Measurements from ENCODE around the gene THOP1.

THOP1 gene

DNA sequence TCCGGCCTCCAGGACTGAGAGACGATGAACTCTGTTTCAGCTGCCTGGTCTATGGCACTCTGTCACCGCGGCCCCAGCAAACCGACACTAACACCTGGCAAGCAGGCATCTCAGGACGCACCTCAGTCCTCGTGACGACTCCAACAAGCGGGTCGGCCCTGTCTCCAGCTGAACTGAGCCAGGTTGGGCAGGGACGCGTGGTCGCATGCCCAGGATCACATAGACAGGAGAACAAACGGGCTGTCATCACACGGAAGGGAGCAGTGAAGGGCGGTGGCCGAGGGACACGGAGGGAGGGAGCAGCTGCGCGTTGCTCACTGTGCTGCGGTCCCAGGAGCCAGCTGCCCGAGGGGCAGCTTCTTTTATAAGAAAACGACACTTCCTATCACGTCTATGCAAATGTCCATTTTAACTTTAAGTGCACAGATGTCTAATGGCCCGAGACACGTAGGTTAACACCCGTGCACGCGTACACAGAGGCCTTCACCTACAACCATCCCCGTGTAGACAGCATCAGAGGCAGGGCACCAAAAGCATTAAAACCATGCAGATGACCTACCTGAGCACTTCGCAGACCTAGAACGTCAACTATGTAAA is 11.1 kb upstream of the THOP1 start:
- H3K9me3 ChIP-seq (ENCODE audit: severe bottlenecking): no peaks in the 10 kb centered on the region
- H3K27me3 ChIP-seq (ENCODE audit: insufficient read depth, poor library complexity, severe bottlenecking): no peaks in the 10 kb centered on the region
- H3K4me1 ChIP-seq (ENCODE audit: insufficient read depth, poor library complexity, severe bottlenecking): no peaks in the 10 kb centered on the region
- peaks cover 21% of the 10 kb centered on the region for H3K36me3 ChIP-seq (ENCODE audit: low read depth)
- DNase-seq (ENCODE audit: low spot score): no peak
- TF ChIP-seq, protein P1, sequence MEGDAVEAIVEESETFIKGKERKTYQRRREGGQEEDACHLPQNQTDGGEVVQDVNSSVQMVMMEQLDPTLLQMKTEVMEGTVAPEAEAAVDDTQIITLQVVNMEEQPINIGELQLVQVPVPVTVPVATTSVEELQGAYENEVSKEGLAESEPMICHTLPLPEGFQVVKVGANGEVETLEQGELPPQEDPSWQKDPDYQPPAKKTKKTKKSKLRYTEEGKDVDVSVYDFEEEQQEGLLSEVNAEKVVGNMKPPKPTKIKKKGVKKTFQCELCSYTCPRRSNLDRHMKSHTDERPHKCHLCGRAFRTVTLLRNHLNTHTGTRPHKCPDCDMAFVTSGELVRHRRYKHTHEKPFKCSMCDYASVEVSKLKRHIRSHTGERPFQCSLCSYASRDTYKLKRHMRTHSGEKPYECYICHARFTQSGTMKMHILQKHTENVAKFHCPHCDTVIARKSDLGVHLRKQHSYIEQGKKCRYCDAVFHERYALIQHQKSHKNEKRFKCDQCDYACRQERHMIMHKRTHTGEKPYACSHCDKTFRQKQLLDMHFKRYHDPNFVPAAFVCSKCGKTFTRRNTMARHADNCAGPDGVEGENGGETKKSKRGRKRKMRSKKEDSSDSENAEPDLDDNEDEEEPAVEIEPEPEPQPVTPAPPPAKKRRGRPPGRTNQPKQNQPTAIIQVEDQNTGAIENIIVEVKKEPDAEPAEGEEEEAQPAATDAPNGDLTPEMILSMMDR (IDR thresholded peaks at IDR 0.05; ENCODE audit: poor library complexity, severe bottlenecking): no peak
- H3K4me3 ChIP-seq (ENCODE audit: severe bottlenecking): no peak overlapping the region
- H3K27ac ChIP-seq (ENCODE audit: poor library complexity, severe bottlenecking): no peak overlapping the region
- no peak for ATAC-seq (ENCODE audit: low read depth)

DNA sequence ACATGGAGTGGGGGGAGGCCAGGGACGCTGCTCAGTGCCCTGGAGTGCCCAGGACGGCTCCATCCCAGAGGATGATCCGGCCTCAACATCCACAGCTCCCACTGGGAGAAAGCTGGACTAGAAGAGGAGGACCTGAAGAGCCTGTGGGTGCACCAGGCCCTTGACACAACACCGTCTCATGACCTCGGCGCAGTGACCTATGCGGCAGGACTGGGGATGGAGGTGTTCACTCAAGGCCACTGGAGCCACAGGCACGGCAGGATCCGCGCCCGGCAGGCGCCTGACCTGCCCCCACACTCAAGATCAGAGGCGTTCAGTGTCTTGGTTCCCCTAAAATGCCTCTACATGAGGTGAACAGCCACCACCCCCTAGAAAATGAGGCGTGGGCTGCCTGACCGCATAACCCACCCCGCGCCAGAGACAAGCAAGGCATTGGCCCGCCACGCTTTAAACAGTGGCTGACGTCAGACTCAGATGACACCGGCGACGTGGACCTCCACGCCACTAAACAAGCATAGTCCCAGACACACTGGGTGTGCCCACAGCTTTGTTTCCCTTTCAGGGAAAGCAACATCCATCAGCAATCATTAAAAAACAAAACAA is 10.2 kb upstream of the THOP1 start:
- H3K4me3 ChIP-seq (ENCODE audit: severe bottlenecking): no peak overlapping the region
- ATAC-seq (ENCODE audit: low read depth): no peak
- DNase-seq (ENCODE audit: low spot score): no peak
- no peaks in the 10 kb centered on the region for H3K9me3 ChIP-seq (ENCODE audit: severe bottlenecking)
- peaks cover 20% of the 10 kb centered on the region for H3K36me3 ChIP-seq (ENCODE audit: low read depth)
- H3K4me1 ChIP-seq (ENCODE audit: insufficient read depth, poor library complexity, severe bottlenecking): no peaks in the 10 kb centered on the region
- H3K27ac ChIP-seq (ENCODE audit: poor library complexity, severe bottlenecking): no peak overlapping the region
- H3K27me3 ChIP-seq (ENCODE audit: insufficient read depth, poor library complexity, severe bottlenecking): no peaks in the 10 kb centered on the region
- TF ChIP-seq, protein P1 (IDR thresholded peaks at IDR 0.05; ENCODE audit: poor library complexity, severe bottlenecking): no peak

DNA sequence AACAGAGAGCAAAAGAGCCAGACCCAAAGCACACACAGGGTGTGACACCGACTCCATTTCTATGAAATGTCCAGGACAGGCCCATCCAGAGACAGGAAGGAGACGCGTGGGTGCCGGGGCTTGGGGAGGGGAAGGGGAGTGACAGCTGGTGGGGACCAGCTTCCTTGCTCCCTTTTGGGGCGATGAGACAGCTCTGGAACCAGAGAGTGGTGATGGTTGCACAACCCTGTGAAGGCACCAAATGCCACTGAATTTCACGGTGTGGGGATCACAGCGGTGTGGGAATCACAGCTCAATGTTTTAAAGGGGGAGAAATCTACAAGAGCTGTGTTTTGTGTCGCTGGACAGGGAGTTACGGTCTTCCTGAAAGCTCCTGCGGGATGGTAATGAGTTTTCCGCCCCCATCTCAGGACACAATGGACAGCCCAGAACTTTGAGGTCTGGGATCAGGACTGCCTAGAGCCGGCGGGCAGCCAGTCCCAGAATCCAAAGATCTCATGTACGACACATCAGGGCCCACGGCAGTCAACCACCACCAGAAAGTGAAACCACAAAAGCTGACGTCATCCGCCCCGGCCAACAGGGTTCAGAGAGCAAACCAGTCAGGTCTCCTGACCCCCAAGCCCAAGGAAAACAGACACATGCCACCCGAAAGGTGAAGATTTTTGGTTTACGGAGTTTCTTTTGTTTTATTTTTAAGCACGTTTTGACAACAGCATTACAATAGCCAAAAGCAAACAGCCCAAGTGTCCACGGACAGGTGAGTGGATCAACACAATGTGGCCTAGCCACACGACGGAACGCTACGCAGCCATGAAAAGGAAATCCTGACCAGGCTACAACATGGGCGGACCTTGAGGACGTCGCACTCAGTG is 9.5 kb upstream of the THOP1 start:
- H3K36me3 ChIP-seq (ENCODE audit: low read depth): peaks cover 16% of the 10 kb centered on the region
- H3K27ac ChIP-seq (ENCODE audit: poor library complexity, severe bottlenecking): no peak overlapping the region
- H3K9me3 ChIP-seq (ENCODE audit: severe bottlenecking): no peaks in the 10 kb centered on the region
- H3K4me3 ChIP-seq (ENCODE audit: severe bottlenecking): no peak overlapping the region
- no peaks in the 10 kb centered on the region for H3K4me1 ChIP-seq (ENCODE audit: insufficient read depth, poor library complexity, severe bottlenecking)
- DNase-seq (ENCODE audit: low spot score) (no peak), ATAC-seq (ENCODE audit: low read depth) (no peak)
- TF ChIP-seq, protein P1 (IDR thresholded peaks at IDR 0.05; ENCODE audit: poor library complexity, severe bottlenecking): no peak
- no peaks in the 10 kb centered on the region for H3K27me3 ChIP-seq (ENCODE audit: insufficient read depth, poor library complexity, severe bottlenecking)

DNA sequence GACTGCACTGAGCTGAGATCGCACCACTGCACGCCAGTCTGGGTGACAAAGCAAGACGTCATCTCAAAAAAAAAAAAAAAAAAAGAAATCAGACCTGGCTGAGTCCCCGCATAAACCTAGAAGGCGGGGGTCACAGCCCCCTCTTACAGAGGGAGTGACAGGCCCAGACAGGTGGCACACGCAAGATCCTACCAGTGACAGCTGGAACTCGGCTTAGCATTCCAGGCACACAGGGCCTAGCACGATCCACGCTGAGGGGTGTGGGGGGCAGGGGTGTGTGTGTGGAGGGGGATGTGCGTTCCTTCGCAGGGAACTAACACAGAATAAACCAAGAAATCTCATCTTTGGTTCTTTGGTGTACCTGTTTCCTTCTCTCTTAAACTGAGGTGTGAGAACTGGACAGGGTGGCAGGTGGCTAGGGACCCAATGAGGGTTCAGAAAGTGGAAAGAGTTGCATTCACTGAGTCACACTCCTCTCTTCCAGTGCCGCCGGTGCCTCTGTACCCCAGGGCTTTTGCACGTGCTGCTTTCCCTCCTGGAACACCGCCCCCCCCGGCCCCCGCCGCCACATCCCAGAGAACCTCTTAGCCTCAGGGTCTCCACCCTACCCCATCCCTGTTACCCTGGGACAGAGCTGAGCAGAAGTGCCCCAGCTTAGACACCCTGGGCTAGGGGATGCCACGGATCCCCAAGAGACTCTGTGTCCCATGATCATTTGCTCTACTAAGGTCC is 7.2 kb upstream of the THOP1 start:
- DNase-seq (ENCODE audit: low spot score): no peak
- no peak overlapping the region for H3K4me3 ChIP-seq (ENCODE audit: severe bottlenecking)
- H3K4me1 ChIP-seq (ENCODE audit: insufficient read depth, poor library complexity, severe bottlenecking): no peaks in the 10 kb centered on the region
- H3K27ac ChIP-seq (ENCODE audit: poor library complexity, severe bottlenecking): no peak overlapping the region
- no peaks in the 10 kb centered on the region for H3K27me3 ChIP-seq (ENCODE audit: insufficient read depth, poor library complexity, severe bottlenecking)
- H3K36me3 ChIP-seq (ENCODE audit: low read depth): peaks cover 16% of the 10 kb centered on the region
- no peaks in the 10 kb centered on the region for H3K9me3 ChIP-seq (ENCODE audit: severe bottlenecking)
- no peak for ATAC-seq (ENCODE audit: low read depth)
- TF ChIP-seq, protein P1 (IDR thresholded peaks at IDR 0.05; ENCODE audit: poor library complexity, severe bottlenecking): no peak
